Myocyte (in vitro differentiated cells): ENCODE measurements around the gene MAPKAPK5. TPM values are rescaled to one million over a fixed set of nuclear protein-coding genes. Genes with fewer than 3 reads are reported as not detected.
"Not testable (repeated sequence)": the region's sequence is repeated elsewhere in the genome, so short reads cannot be mapped to it uniquely, and the experiment has no call there.

ENCODE experiments used
- DNase-seq: peaks from one replicate; pipeline ENCODE4 v3.0.0-alpha.2; 2012; ENCODE audit warnings: low read depth
- polyA plus RNA-seq: library from polyadenylated mRNA; unstranded; fragments of >200 nt; gene quantifications from one replicate; pipeline ENCODE4 v1.2.1, GENCODE V29; 2012; ENCODE audit warnings: missing spikeins
- total RNA-seq: library from RNA; depleted of rRNA; stranded (reverse); fragments of >200 nt; gene quantifications from 2 replicates; pipeline ENCODE4 v1.2.3, GENCODE V29; 2014

Gene MAPKAPK5, protein sequence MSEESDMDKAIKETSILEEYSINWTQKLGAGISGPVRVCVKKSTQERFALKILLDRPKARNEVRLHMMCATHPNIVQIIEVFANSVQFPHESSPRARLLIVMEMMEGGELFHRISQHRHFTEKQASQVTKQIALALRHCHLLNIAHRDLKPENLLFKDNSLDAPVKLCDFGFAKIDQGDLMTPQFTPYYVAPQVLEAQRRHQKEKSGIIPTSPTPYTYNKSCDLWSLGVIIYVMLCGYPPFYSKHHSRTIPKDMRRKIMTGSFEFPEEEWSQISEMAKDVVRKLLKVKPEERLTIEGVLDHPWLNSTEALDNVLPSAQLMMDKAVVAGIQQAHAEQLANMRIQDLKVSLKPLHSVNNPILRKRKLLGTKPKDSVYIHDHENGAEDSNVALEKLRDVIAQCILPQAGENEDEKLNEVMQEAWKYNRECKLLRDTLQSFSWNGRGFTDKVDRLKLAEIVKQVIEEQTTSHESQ
- 45.4 and 64.4 TPM in 2 replicates for total RNA-seq
- polyA plus RNA-seq = 27.0 TPM

DNA sequence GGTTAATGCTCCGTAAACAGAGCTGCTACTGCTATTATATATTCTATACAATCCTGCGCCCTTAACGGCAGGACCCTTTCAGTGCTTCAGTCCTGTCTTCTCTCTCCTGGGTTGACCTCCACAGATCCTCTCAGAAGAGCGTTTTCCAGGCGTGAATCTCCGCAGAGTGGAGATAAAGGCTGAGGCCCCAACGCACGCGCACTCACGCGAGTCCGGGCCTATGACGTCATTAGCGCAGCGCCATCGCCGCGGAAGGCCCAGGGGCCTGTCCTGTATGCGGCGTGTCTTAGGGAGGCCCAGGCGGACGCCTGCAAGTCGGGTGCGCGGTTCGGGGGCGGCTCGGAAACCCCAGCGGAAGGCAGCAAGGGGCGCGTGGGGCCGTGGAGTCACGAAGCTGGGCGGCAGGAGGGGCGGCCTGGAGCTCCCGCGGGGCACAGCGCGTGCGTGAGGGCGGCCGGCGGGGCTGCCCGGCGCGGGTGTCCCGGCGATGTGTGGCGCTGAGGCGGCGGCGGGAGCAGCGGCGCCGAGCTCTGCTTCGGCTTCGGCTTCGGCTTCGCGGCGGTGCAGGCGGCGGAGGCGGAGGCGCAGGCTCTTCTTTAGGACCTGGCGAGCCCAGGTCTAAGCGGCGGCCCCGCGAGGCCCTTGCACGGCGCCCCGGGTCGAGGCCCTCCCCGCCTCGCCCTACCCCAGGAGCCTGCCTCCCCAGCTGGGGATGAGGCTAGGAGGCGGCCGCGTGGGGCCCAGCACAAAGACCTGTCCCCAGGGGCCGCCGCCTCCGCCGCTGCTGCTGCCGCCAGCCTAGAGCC is at the start of gene MAPKAPK5:
TSS of gene MAPKAPK5 (plus strand) at position 479 of the 806 bp plus-strand sequence. CDS start 506 bp downstream, outside the sequence.
- DNase-seq = peak; percentile 94

DNA sequence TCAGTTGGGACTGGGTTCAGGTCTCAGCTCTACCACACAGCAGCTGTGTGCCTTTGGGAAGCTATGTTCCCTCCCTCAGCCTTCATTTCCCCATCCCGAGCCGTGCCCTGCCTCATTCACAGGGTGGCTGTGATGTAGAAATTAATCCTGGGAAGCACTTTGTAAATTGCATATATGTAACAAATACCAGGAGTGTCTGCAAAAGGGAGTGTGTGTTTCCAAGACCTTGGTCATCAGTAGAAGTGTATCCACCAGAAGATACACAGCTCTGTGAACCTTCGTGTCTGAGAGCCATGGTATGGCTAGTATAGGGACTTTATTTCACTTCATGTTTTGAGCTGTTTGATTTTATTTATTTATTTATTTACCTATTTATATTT is 49.2 kb upstream of the MAPKAPK5 start:
- DNase-seq = no peak

DNA sequence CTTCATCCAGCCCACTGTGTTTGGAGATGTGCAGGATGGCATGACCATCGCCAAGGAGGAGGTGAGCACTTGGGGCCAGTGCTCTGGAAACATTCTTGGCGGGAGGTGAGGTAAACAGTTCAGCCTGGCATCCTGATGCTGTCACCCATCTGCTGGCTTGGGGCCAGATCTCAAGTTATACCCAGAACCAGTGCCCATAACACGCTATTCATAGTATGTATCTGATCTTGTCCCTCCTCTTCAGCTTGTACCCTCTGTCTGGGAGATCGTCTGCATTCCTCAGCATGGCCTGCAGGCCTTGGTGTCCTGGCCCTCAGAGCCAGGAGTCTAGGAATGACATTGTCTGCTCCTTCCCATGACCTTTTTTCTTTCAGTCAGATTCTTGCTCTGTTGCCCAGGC is 43.8 kb upstream of the MAPKAPK5 start:
- DNase-seq = no peak

DNA sequence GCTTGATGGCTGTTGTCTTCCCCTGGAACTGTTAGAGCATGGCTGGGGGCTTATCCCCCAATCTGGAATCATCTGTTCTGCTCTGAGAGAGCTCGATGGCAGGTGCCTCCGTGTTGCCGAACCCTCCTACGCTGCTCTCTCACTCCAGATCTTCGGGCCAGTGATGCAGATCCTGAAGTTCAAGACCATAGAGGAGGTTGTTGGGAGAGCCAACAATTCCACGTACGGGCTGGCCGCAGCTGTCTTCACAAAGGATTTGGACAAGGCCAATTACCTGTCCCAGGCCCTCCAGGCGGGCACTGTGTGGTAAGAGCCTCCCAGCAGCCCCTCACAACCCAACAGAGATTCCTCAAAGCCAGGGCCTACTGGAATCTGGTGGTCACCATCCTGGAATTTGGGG is 42.3 kb upstream of the MAPKAPK5 start:
- DNase-seq = no peak

DNA sequence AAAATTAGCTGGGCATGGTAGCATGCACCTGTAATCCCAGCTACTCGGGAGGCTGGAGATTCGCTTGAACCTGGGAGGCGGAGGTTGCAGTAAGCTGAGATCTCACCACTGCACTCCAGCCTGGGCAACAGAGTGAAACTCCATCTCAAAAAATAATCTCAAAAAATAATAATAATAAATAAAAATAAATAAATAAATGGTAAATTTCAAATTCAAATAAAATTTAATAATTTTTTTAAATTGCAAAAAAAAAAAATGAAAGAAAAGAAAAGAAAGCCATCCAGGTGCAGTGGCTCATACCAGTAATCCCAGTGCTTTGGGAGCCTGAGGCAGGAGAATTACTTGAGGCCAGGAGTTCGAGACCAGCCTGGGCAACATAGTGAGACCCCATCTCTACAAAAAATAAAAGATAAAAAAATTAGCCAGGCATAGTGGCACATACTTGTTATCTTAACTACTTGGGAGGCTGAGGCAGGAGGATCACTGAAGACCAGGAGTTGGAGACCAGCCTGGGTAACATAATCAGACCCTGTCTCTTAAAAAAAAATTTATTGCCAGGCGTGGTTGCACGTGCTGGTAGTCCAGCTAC is 38.9 kb upstream of the MAPKAPK5 start:
- no peak for DNase-seq

DNA sequence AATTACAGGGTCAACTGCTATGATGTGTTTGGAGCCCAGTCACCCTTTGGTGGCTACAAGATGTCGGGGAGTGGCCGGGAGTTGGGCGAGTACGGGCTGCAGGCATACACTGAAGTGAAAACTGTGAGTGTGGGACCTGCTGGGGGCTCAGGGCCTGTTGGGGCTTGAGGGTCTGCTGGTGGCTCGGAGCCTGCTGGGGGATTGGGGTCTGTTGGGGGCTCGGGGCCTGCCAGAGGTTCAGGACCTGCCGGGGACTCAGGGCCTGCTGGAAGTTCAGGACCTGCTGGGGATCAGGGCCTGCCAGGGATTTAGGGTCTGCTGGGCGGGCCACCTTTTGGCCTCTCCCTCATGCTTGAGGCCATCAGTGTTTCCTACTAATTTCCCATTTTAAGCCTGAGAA is 38.2 kb upstream of the MAPKAPK5 start:
- DNase-seq = no peak

DNA sequence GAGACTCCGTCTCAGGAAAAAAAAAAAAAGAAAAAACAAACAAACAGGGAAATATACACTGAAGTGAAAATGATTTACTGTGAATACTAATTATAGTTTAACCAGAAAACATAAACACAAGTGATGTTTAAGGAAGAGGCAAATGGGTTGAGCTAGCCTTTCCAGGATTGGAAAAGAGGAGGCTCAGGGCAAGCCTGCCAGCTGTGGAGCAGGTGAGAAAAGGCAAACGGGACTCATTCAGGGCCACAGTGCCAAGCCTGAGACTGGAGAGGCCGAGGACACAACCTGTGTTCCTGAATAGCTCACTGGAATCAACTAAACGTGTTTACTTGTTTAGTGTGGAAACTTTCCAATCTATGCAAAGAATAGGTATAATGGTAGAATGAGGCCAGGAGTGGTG is 35.7 kb upstream of the MAPKAPK5 start:
- DNase-seq = no peak

DNA sequence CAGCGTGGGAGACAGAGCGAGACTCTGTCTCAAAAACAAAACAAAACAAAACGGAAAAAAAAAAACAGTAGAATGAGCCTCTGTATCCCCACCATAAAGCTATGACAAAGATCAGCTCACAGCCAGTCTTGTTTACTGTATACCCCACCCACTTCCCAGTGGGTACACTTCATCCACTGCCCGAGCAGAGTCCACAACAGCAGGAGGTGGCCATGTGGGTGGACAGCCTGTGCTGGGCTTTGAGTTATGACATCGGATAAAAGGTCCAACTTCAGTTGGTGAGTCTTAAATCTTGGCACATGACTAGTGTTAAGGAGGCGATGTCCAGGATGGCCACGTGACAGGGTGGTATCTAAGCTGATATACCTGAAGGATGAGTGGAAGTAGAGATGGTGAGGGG is 34.8 kb upstream of the MAPKAPK5 start:
- DNase-seq = no peak

DNA sequence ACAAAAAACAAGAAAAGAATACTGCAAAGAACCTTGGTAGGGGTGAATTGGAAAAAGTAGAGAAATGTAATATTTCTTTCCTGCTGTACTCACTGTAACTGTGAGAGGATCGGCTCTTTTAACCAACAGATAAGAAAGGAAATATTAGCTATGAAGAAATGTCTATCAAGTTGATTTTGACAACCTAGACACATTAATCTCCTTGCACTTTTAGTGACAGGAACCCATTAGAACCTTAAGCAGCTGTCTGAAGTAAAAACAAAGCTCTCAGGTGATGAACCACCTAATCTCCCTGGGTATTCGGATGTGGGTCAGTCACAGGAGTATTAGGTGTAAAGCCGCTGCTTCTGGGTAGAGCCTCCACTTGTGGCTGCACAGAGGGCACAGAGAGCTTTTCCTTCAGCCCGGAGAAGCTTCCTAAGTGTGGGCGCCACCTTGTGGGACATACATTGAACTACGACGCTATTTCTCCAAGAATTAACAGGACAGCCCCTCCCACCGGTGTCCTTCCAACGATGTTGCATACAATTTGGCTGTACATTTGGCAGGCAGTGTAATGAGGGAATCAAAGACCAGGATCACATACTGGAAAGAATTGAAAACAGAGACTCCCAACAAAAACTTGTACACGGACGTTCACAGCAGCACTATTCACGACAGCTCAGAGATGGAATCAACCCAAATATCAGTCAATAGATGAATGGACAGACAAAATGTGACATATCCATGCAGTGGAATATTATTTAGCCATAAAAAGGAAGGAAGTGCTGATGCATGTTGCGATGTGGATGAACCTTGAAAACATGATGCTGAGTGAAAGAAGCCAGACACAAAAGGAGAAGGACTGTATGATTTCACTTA is 28.9 kb upstream of the MAPKAPK5 start:
- peak; percentile 84 for DNase-seq

DNA sequence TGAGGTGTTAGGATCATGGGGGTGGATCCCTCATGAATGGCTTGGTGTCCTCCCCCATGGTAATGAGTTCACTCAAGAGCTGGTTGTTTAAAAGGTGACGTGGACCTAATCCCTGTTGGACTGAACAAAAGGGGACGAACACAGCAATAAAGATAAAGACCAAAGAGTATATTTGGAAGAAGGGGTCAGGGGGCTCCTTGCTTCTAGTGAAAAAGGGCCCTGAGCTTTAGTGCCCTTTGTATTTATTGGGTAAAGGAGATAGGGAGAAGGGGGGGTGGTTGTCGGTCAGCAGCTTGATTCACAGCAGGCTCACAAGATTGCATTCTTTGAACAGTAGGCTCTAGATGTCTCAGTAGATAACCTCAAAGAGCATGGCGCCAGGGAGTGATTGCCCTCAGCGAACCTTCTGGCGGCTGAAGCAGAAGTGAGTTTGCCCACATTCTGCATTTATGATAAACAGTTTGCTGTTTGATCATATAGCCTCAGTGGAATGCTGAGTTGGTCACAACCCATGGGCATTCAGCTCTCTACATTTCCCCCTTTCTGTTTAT is 25.9 kb upstream of the MAPKAPK5 start:
- DNase-seq = no peak

DNA sequence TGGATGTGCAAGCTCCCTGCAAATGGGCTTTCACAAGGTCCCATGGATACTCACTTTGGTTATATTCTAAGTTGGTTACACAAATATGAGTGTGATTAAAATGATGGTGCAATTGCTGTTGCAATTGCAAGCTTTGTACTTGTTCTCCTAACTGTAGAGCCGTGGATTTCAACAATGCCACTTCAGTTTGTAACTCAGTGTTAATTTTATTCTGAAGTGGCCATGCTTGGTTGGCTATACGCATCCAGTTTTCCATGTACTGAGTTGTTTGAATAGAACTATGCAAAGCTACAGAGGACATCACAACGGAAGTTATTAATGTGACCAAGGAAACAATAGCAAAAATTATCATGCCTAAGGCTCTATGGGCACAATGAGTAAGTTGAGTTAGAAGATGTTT is 25.1 kb upstream of the MAPKAPK5 start:
- DNase-seq = not testable (repeated sequence)

DNA sequence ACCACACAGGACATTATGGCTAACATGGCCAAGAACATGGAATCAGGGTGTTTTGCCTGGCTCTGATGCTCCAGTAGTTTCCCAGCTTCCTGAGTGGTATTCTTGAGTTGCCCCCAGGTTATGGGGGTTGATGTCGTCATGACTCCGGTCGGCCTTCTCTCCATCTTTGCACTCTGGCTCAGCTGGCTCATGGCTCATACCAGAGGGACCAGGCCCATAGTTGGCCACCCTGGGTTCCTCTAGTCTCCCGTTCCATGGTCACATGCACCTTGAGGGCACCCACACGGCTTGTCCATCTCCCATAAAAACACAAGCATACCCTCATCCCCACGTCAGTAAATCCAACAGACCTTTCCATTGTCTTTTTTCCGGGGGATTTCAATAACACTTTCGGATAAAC is 23.7 kb upstream of the MAPKAPK5 start:
- no peak for DNase-seq

DNA sequence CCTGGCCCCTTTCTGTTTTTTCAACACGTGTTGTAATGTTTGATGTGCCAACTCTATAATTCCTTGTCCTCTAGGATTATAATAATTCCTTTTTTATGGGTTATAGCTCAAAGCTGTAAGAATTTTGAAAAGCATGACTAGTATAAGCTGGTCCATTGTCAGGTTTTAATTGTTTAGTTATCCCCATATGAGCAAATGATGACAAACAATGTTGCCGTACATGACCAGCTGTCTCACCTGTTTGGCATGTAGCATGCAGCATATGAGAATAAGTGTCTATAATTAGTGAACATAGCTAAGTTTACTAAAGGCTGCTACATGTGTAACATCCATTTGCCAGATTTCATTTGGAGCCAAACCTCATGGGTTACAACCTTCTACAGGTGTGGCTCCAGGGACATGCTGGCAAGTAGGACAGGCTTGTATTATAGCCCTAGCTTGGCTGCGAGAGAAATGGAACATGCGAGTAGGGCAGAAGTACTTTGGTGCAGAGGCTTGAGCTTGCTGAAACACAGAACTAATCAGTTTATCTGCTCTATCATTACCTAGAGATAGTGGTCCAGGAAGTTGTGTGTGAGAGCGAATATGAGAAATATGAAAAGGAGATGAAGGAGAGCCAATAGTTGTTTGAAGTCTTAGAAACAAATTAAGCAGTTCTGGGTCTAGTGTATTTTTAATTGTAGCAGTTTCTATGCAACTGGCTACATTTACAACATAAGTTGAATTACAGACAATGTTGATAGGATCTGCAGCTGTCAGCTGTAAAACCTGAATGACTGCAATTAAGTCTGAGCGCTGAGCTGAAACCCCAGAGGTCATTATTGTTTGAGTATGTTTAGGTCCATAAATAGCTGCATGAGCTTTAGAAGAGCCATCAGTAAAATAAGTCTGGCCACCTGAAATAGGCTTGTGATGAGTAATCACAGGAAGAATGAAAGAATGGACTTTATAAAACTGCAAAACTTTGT is 22.6 kb upstream of the MAPKAPK5 start:
- peak; percentile 8 for DNase-seq

DNA sequence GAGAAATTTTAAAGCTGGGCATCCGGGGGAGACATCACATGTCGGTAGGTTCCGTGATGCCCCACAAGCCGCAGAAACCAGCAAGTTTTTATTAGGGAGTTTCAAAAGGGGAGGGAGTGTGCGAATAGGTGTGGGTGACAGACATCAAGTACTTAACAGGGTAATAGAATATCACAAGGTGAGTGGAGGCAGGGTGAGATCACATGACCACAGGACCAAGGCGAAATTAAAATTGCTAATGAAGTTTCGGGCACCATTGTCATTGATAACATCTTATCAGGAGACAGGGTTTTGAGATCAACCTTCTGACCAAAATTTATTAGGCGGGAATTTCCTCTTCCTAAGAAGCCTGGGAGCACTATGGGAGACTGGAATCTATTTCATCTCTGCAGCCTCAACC is 21.2 kb upstream of the MAPKAPK5 start:
- not testable (repeated sequence) for DNase-seq

DNA sequence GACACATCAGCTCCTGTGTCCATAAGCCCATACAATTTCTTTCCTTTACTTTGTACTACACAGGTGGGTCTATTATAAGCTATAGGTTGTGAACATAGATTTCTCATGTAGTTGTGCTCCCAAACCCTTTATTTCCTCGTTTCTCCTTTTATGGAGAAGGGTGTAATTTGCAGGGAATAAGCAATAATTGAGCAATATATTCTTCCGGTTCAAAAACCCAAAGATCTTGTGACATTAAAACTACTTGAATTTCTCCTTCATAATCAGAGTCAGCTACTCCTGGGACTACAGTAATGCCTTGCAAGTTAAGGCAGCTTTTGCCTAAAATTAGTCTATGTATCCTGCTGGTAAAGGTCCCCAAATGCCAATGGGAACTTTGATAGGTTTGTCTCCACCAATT is 19.1 kb upstream of the MAPKAPK5 start:
- no peak for DNase-seq

DNA sequence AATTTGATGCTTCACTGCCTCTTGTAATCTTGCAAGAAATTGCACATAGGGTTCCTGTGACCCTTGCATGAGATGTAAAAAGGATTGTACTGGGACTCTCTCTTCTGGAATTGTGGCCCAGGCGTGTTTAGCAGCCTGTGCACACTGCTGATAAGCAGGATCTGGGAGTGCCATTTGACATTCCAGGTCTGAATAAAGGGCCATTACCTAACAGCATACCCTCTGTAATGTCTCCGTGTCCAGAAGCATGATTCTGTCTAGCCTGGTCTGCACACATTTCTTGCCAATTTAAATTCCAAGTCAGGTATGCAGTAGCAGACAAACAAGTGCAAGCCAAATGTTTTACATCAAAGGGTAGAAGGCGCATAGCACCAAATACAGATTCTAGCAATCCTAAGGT is 18.1 kb upstream of the MAPKAPK5 start:
- DNase-seq = no peak

DNA sequence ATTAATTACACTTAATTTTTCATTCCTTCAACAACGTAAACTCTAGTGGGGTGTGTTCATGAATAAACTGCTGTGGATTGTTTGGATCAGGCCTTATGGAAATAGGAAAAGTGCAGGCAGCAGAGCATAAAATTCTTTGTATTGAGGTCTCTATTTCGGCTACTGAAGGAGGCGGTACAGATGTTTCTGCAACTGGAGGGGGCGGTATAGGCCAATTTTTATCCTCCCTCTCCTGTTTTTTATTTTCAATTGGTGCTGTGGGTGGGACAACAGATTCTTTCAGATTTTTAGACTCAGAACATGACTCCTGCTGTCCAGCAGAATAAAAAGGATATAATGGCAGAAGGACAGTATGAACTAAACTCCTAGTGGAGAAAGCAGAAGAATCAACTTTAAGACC is 17.7 kb upstream of the MAPKAPK5 start:
- DNase-seq = not testable (repeated sequence)

DNA sequence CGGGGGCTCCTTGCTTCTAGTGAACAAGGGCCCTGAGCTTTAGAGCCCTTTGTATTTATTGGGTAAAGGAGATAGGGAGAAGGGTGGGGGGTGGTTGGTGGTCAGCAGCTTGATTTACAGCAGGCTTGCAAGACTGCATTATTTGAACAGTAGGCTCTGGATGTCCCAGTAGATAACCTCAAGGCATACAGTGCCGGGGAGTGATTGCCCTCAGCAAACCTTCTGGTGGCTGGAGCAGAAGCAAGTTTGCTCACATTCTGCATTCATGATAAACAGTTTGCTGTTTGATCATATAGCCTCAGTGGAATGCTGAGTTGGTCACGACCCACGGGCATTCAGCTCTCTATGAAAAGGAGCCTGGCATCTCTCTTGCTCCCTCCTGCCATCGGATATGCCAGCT is 16.5 kb upstream of the MAPKAPK5 start:
- no peak for DNase-seq

DNA sequence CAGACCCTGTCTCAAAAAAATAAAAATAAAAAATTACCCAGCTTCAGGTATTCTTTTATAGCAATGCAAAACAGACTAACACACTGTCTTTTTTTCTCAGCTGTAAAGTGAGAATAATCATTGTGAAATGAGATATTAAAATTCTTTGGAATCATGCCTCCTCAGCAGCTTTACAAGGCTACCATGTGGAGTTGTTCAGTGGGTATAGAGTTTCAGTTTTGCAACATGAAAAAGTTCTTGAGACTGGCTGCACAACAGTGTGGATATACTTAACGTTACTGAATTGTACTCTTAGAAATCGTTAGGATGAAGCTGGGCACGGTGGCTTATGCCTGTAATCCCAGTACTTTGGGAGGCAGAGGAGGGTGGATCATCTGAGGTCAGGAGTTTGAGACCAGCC is 15.7 kb upstream of the MAPKAPK5 start:
- DNase-seq = peak; percentile 45

DNA sequence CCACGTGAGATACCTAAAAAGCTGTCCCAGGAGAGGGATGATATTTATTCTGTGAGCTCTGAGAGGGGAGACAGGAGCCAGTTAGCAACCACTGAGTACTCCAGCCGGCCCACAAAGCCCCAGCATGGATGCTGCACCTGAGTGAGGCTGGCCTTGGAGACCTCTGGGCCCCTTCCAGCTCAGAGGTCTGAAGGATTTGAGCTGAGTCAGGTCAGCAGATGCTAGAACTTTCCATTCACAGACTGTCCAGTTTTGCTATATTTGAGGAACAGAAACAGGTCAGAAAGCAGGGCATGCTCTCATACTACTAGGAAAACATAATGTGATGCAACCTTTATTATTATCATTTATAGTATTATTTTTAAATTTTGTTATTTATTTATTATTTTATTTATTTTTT is 15.0 kb upstream of the MAPKAPK5 start:
- DNase-seq = no peak
